Central memory CD4-positive, alpha-beta T cell (primary cell): ENCODE measurements around the gene ACTRT2.

Source experiments
- DNase-seq: peaks from one replicate; pipeline ENCODE4 v3.0.0; 2022
- total RNA-seq, 3 experiments: gene quantifications; one replicate each; lab custom pipeline; 2026; lab: John Stamatoyannopoulos, UW

Gene ACTRT2
- total RNA-seq: 0 reads per million in 3 experiments

GRCh38 chr1:3021233-3021671 is at the start of gene ACTRT2:
ACTRT2 (plus strand) TSS chr1:3021467; CDS start chr1:3021687, 220 bp downstream.
- DNase-seq: no peak

DNA sequence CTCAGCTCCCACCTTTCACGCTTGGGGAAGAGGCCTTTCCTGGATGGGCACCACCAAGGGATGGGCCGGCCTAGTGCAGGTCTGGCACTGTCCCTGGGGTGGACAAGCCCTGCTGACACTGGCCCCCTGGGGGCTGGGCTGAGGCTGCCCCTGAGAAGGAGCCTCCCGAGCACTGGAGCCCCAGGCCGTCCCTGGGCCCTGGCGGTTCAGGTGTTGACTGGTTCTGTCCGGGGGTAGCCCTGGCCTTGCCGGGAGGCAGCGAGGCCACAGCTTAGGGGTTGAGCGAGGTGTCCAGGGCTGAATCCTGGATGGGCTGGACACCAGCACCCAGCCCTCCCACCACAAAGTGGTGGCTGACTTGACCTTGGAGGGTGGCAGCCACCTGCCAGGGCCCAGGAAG is 49.7 kb upstream of the ACTRT2 start:
- DNase-seq: no peak

DNA sequence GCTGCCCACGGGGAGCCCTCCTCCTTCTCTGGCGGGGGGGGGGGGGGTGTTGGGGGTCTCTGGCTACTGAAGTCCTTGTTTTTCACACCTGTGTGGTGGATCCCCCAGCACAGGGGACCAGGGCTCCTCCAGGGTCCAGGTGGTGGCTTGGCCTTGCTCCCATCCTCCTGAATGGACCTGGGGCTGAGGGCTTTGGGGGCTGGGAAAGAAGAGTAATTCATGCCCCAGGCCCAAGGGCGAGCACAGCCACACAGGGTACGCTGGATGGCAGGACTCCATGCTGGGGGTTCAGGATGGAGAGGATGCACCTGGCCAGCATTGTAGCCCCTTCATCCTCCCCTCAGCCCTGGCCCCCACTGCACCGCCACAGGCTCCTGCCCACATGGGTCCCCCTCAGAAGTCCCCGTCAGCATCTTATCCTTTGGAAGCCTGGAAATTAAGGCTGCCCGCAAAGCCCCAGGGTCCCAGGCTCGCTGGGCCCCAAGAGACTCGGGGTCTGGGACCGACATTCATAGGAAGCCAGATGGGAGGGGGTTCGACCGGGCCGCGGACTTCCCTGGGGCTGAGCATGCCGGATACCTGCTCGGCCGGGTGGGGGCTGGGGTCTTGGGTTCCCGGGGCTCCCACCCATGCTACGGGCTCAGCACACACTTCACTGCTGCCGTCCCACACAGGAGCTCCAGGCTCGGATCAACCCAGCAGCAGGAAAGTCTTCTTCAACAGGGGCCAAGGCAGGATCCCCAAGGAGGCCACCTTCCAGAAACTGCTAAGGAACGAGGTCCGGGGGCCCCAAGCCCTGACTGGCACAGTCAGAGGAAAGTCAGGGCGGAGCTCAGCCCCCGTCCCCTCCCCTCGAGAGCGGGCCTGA is 49.0 kb upstream of the ACTRT2 start:
- no peak for DNase-seq

DNA sequence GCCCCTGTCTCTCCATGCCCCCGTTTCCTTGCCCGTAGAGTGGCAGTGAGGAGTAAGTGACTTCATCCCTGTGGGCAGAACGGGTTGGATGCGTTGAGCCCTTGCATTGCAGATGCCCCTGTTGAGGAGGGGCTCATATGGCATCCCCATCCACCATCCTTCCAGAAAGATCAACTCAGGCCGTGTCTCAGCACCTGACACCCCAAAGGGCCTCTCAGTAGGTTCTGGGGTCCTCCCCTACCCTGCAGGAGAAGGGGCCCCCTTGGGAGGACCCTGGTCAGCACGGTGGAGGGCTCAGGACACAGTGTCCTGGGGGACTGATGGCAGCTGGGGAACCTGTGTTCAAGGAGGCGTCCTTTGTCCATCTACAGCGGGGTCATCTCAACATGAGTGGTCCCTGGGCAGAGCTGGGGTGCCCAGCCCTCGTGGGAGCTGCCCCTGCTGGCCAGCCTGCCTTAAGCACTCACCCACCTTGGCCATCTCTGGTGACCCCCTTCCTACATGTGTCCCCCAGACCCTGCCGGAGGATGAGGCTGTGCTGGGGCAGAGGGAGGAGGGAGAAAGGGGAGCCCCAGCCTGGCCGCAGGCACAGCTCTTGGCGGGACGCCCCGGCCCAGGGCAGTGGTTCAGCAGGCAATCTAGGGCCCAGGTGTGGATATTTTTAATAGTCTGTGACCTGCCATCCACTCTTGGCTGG is 48.2 kb upstream of the ACTRT2 start:
- no peak for DNase-seq

DNA sequence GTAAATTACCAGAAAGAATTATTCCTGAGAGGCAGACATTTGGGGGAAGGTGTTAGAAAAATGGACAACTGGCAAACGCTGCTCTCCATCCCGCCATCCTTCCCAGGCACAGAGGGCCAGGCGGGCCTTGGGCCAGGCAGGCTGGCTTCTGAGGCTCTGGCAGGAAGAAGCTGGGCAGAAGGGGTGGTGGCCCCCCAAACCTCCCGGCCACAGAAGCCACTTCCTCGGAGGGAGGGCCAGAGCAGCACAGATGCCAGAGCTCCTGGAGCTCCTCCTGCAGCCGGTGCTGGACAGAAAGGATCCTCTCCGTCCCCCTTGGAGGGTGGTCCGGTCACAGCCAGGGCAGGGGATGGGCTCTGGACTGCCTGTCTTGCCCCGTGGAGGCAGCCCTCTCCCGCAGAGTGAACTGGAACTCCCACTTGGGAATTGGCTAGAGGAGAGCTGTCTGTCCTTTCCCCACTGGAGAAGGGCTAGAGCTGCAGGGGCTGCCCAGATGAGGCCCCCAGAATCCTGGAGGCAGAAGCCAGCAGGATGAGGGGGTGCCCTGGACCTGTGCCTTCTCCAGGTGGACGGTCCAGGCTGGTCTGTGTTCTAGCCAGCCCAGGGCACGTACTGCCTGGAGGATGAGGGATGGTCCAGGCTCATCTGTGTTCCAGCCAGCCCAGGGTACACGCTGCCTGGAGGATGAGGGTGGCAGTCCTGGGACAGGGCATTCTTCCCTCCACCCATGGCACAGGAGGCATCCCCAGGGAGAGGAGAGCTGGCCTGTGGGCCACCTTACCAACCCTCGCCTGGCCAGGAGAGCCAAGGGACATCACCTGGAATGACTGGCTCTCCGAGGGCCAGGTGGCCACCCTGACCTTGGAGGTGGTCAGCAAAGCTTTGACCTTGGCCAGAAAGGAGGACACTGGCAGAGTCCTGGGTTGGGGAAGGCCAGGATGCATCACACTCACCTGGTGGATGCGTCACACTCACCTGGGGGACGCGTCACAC is 47.4 kb upstream of the ACTRT2 start:
- no peak for DNase-seq

DNA sequence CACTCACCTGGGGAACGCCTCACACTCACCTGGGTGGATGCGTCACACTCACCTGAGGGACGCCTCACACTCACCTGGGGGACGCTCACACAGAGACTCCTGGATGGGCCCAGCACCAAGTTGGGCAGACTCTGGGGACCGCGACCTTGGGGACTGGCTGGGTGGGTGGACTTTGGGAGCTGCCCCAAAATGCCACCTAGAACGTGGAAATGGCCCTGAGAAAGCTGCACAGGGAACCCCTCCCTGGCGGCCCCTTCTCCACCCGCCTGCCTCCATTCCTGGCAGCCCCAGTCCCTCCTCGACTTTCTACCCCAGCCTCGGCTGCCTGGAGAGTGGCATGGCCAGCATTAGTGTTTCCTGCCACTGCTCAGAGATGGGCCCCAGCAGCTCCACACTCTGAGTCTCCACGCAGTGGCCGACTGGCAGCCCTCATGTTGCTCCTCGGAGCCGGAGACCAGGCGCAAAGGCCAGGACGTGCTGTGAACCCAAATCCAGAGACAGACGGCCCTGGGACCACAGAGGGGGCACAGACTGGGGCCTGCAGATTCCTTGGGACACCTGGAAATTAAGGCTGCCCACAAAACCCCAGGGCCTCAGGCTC is 46.5 kb upstream of the ACTRT2 start:
- DNase-seq: no peak

DNA sequence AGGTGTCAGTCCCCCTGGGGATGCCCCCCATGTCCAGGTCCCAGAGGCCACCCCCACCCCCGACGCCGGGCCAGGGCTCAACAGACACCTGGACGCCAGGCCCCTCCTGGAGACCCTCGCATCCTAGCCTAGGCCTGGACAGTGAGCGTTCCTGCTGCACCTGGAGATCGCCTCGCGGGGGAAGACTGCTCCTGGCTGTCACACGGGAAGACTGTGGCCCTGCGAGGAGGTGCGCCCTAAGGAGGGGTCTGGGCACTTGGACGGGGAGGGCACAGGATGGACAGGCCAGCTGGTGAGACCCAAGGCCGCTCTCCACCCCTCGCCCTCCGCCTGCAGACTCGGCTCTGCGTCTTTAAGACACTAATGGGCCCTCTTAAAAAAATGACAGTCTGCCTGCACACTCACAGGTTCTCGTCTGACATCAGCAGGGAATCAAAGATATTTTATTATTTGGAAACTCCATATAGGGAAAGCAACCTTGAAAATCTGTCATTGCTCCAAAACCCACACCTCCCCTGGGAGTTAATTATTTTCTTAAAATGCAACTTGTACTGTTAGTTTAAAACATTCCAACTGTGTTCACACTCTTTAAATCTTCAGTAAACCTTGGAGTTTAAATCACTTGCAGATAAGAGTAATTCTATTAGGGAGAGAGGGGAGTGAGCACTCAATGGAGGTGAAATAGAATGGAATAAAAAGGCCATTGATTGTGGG is 45.6 kb upstream of the ACTRT2 start:
- DNase-seq: no peak

GRCh38 chr1:2976180-2976562 is 45.1 kb upstream of the ACTRT2 start:
- no peak for DNase-seq

- no peak for DNase-seq
These were observed 43.2 kb upstream of the ACTRT2 start for GRCh38 chr1:2977886-2978611.

GRCh38 chr1:2978691-2979190 is 42.5 kb upstream of the ACTRT2 start:
- DNase-seq: no peak

- DNase-seq: no peak
These were observed 41.8 kb upstream of the ACTRT2 start for GRCh38 chr1:2979191-2980072.

- no peak for DNase-seq
These were observed 41.0 kb upstream of the ACTRT2 start for GRCh38 chr1:2980073-2980791.

GRCh38 chr1:2980849-2981248 is 40.4 kb upstream of the ACTRT2 start:
- DNase-seq: no peak

- DNase-seq: no peak
These were observed 39.9 kb upstream of the ACTRT2 start for GRCh38 chr1:2981388-2981787.

- DNase-seq: no peak
These were observed 39.2 kb upstream of the ACTRT2 start for GRCh38 chr1:2981981-2982614.

- no peak for DNase-seq
These were observed 38.5 kb upstream of the ACTRT2 start for GRCh38 chr1:2982615-2983318.

DNA sequence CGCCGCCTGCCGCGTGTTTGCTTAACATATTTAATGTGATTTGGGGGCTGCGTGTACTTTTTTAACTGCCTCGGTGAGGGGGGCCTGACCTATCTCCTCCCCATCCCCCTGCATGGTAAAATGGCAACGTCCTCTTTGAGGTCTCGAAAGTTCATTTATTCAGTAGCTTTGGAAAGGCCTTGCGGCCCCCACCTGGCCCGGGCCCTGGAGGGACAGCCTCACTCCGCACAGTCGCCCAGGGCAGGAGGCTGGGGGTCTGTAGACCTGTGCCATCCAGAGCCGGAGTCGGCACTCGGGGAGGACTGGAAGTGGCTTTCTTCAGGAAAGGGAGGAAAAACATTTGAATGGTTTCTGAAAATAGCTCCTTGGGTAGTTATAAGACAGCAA is 38.0 kb upstream of the ACTRT2 start:
- DNase-seq: no peak
